AG04450 (cell line): ENCODE results near the gene GLIPR1L2. TPM values are rescaled to one million over a fixed set of nuclear protein-coding genes. Genes with fewer than 3 reads are reported as not detected.

ENCODE experiments used
- CTCF ChIA-PET: fragments of 300-600, 350-600 bp; formaldehyde crosslinking; extraction: SDS; loops from one replicate; lab custom pipeline; 2022; ENCODE audit warnings: antibody characterized with exemption, inconsistent platforms; lab: Charles Lee
- POLR2A ChIA-PET: fragments of 350-600 bp; formaldehyde crosslinking; extraction: SDS; loops from one replicate; lab custom pipeline; 2021; ENCODE audit warnings: antibody characterized with exemption, inconsistent platforms; lab: Yijun Ruan, JAX
- DNase-seq: peaks from one replicate; pipeline ENCODE4 v3.0.0-alpha.2; 2011; ENCODE audit warnings: low read depth, low spot score
- H3K27ac ChIP-seq: one replicate; pipeline ENCODE4 v1.5.1; 2012; ENCODE audit warnings: low read depth, low read length, control low read depth
- H3K27me3 ChIP-seq: one replicate; pipeline ENCODE4 v1.6.0; 2012; ENCODE audit warnings: low read length; ENCODE audit not compliant: control insufficient read depth, insufficient read depth
- H3K4me3 ChIP-seq: 2 replicates; pipeline ENCODE4 v1.5.1; 2011; ENCODE audit warnings: mild to moderate bottlenecking, low read depth, low read length, control low read depth
- H3K9me3 ChIP-seq: 2 replicates; pipeline ENCODE4 v1.5.1; 2012; ENCODE audit warnings: low read length; ENCODE audit not compliant: control insufficient read depth, insufficient read depth
- polyA plus RNA-seq: library from polyadenylated mRNA; depleted of rRNA; stranded (reverse); fragments of >200 nt; gene quantifications from 2 replicates; pipeline ENCODE4 v1.2.3, GENCODE V29; 2011
- TF ChIP-seq, protein P1 (sequence below): IDR thresholded peaks from 2 replicates; pipeline ENCODE4 v1.5.1; 2011; ENCODE audit warnings: low read depth, low read length, control low read depth, inconsistent platforms

Gene GLIPR1L2
- polyA plus RNA-seq, 1 experiment: 0.27 TPM

DNA sequence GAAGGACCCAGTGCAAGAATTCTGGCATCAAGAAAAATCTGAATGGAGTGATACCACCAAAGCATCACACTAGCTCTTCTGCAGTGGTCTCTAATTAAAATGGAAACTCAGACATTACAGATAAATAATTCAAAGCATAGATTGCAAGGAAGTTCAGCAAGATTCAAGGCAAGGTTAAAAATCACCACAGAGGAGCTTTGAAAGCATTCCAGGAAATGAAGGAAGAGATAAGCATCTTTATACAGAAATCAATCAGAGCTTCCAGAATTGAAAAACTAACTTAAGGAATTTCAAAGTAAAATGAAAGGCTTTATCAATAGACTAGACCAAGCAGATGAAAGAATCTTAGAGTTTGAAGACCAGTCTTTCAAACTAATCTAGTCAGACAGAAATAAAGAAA is 69.3 kb downstream of the GLIPR1L2 start:
- H3K4me3 ChIP-seq: no peak overlapping the region
- no peak overlapping the region for H3K27ac ChIP-seq
- TF ChIP-seq, protein P1, sequence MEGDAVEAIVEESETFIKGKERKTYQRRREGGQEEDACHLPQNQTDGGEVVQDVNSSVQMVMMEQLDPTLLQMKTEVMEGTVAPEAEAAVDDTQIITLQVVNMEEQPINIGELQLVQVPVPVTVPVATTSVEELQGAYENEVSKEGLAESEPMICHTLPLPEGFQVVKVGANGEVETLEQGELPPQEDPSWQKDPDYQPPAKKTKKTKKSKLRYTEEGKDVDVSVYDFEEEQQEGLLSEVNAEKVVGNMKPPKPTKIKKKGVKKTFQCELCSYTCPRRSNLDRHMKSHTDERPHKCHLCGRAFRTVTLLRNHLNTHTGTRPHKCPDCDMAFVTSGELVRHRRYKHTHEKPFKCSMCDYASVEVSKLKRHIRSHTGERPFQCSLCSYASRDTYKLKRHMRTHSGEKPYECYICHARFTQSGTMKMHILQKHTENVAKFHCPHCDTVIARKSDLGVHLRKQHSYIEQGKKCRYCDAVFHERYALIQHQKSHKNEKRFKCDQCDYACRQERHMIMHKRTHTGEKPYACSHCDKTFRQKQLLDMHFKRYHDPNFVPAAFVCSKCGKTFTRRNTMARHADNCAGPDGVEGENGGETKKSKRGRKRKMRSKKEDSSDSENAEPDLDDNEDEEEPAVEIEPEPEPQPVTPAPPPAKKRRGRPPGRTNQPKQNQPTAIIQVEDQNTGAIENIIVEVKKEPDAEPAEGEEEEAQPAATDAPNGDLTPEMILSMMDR: no peak
- H3K27me3 ChIP-seq: no peaks in the 10 kb centered on the region
- ChIA-PET CTCF (interaction anchor here (2.5 kb wide), 1 partner anchor 69 kb away, joined by 9 read pairs; the partner anchor contains the start of gene GLIPR1L2), POLR2A (no interaction called here)
- DNase-seq: no peak
- H3K9me3 ChIP-seq: peaks cover 5% of the 10 kb centered on the region; the same call in 1 of the 2 replicates

DNA sequence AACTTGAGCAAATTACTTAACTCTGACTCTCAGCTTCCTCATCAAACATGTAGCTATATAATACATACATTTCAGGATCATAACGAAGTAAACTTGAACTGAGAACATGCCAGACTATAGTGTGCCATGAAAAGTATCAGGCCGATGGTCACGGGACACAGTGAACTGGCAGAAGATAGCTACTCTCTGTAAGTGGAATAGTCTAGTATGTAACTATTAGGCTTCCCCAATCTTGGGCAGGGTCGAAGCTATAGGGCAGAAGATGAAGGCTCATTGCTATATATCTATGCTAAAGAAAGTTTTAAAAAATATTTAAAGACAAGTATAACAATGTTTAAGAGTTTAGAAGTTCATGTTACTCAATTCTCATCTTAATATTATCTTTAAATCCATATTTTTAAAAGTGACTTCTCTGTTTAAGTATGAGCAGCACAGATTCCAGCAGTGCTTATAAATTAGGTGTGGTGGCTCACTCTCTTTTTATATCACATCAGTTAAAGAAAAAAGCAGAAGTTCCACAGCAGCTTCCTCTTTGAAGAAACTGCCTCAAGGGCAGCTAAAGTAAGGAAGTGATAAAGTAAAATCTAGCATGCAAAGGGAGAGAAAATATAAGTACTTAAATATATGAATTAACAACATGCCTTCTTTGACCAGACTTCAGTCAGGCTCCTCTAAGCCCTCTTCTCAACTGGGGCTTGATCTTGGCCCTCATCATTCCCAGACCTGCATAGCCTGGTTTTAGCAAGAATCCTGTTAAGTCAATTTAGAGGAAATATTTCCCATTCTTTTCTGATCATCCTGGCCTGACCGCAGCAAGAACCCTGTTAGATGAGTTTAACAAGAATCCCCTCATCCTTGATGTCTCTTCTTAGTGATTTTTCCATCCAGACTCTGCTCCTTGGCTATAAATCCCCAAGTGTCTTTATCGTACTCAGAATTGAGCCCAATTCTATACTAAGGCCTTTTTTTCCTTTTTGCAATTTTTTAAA is 81.3 kb downstream of the GLIPR1L2 start:
- Histone ChIP-seq H3K27ac (no peak overlapping the region), H3K9me3 (no peaks in the 10 kb centered on the region), H3K27me3 (no peaks in the 10 kb centered on the region), H3K4me3 (no peak overlapping the region)
- no peak for DNase-seq
- TF ChIP-seq, protein P1: no peak
- ChIA-PET CTCF (no interaction called here), POLR2A (no interaction called here)

DNA sequence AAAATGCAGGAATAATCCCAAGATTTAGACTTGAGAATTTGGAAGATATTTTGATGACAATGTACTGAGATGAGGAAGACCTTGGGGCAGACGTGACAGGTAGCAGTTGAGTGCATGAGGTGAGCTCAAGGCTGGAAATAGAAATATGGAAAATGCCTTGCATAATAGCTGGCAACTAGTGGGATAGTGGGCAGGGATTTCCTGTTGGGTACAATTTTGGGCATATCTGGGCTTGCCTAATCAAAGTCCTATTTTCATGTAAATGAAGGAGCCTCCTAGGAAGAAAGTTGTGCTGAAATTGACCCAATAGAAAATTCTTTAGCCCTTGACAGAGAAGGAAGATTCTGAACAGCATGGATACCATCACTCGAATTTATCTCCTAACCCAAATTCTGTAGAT is 83.2 kb downstream of the GLIPR1L2 start:
- ChIA-PET POLR2A (no interaction called here), CTCF (interaction anchor here (1.2 to 1.3 kb wide), 2 partner anchors 83 to 140 kb away, joined by 3 to 5 read pairs; partner anchors contain the start of genes GLIPR1L1 and GLIPR1L2)

DNA sequence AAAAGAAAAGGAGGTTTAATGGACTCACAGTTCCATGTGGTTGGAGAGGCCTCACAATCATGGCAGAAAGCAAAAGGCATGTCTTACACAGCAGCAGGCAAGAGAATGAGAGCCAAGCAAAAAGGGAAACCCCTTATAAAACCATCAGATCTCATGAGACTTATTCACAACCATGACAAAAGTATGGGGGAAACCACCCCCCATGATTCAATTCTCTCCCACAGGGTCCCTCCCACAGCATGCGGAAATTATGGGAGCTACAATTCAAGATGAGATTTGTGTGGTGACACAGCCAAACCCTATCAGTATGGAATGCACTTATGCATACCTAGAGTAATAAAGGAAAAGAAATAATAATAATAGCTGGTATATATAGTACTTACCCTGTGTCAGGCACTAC is 85.2 kb downstream of the GLIPR1L2 start:
- Histone ChIP-seq H3K27ac (no peak overlapping the region), H3K4me3 (no peak overlapping the region), H3K27me3 (no peaks in the 10 kb centered on the region), H3K9me3 (no peaks in the 10 kb centered on the region)
- TF ChIP-seq, protein P1: no peak
- CTCF ChIA-PET: no interaction called here
- no peak for DNase-seq
- POLR2A ChIA-PET: no interaction called here

More for the DNA sequence above, 83.2 kb downstream of the GLIPR1L2 start:
- no peaks in the 10 kb centered on the region for H3K9me3 ChIP-seq
- TF ChIP-seq, protein P1: no peak
- no peak for DNase-seq
- H3K27me3 ChIP-seq: no peaks in the 10 kb centered on the region
- no peak overlapping the region for H3K4me3 ChIP-seq
- H3K27ac ChIP-seq: no peak overlapping the region

DNA sequence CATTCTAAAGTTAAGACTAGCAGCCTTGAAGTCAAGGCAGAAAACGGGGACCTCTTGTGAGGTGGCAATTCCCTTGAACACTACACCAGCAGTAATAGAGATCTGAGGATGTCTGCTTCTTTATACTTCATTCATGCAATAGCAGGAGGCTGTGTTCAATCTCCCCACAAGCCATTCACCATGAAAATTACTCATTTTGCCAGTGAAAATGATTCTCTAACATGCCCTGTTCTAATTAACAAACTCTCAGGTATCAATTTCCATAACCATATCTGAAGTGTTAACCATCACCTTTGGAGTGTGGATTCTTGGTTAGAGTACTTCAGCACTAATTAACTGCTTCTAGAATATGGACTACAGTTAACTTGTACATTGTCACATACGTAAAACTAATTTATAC is 86.2 kb downstream of the GLIPR1L2 start:
- TF ChIP-seq, protein P1: no peak
- Histone ChIP-seq H3K4me3 (no peak overlapping the region), H3K27ac (no peak overlapping the region), H3K27me3 (no peaks in the 10 kb centered on the region), H3K9me3 (no peaks in the 10 kb centered on the region)
- ChIA-PET CTCF (interaction anchor here (1.4 kb wide), 1 partner anchor 8 kb away, joined by 4 read pairs; no protein-coding TSS in a partner anchor), POLR2A (no interaction called here)
- no peak for DNase-seq
